ENCODE measurements around the gene AGPAT4.
"Not testable (repeated sequence)": the region's sequence is repeated elsewhere in the genome, so short reads cannot be mapped to it uniquely, and the experiment has no call there.

AGPAT4 gene

DNA sequence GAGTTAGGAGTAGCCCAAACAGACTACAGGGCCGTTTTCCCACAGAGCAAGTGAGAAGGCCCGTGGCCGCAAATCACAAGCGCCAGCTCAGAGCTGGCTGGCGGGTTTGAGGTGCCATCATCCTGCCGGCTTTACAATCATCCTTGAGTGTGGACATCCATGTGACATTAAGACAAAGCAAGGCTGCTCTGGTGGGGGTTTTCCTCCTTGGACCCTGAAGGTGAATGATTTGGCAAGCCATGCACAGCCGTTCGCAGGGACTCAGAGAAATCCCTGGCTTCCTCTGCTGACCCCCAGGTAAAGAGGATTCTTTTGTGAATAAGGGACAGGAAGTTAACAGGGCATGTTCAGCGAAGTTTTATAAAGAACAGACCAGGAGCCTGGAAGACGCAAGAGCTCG is 137.2 kb downstream of the AGPAT4 start:
- no peak for DNase-seq

DNA sequence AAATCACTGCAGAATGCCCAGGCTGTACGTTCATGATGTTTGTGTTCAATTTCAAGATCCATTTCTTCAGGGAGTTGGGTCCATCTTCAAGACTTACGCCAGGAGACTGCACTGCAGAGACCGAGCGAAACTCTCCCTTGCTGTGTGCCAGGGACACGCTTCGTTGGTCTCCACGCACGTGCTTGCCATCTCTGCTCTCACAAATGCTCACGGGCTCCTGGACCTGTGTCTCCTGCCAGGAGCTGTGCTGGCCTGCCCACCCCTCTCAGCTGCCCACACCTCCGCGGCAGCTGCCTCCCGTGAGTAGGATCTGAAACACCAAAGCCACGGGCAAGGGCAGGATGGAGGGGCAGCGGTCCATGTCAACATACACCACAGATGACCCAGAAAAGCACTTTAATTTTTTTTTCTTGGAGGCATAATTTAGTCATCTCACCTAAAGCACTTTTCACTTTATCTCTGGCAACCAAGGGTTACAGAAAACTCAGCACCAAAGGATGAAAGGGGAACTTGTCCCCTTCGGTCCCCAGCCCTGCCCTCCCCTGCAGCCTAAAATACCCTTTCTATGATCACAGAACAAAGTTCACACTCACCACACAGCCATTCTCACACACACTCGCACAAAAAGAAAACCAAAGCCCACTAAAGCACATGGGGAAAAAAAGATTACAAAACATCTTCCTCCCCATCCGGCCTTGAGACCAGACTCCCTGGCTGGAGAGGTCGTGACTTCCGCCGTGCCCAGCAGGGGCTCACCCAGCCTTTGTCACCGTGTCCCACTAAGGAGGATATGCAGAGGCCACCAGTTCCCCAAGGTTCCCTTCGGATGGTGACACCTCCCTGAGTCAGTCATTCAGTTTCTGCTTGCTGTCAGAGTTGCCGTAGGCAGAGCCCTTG is 137.9 kb downstream of the AGPAT4 start:
- DNase-seq, result peak in 1 of 2 donors; percentile 34

- DNase-seq, result no peak
Measured at GRCh38 chr6:161134550-161135298, 139.1 kb downstream of the AGPAT4 start.

- DNase-seq, result no peak
Measured at GRCh38 chr6:161133963-161134362, 139.9 kb downstream of the AGPAT4 start.

GRCh38 chr6:161132384-161132783 is 141.5 kb downstream of the AGPAT4 start:
- no peak for DNase-seq

DNA sequence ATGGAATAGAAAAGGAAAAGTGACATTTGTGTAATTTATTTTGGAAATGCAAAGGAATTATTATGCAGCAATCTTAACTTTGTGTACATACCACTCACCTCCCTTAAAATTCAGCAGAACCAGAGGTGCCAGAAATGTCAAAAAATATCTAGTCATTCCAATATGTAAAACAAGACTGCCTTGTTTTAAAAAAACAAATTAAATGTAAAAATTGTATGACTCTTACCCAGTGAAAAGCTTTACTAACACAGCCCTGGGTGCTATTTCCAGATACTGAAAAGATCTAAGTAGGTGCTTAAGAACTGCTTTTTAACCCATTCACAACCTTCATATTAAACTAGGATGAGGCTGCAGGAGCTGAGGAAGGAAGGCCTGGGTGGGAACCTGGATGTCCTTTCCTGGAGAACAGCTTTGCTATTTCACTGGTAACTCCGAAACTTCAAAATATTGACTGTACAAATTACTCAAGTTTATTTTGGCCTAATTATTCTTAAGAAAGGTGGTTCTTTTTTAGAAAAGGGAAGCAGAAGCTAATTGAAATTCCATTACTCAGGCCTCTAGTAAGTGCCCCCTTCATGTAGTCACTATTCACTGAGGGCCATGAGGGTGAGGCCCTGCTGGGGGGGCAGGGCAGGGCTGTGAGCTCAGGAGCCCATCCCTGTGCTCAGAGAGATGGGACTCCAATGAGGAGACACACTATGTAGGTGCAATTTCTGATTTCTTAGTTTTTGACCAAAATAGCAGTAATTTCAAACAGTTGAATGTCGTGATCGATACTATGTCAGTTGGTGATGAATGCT is 142.7 kb downstream of the AGPAT4 start:
- no peak for DNase-seq

- DNase-seq, result no peak
Measured at GRCh38 chr6:161130541-161130940, 143.3 kb downstream of the AGPAT4 start.

DNA sequence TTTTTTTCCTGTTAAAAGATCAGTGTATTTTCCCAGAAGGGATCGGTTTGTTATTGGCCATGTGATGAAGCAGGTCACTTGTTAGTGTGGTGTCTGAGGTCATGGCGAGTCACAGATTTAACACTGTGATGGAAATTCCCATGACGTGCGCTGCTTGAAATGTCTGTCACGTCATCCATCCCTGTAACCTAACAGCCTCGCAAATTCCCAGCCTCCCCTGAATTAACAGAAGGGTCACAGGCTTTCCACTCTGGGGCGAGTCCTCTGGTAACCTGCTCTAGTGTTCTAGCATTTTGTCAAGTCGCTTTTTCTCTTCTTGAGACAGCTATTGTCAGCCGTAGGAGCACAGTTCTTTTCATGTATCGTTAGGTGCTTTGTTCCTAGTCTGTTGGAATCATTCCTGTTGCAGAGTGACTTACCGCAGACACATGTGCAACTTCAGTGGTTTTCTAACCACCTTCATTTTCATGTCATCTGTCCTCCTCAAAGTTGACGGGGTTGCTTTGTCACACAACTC is 145.1 kb downstream of the AGPAT4 start:
- no peak for DNase-seq

DNA sequence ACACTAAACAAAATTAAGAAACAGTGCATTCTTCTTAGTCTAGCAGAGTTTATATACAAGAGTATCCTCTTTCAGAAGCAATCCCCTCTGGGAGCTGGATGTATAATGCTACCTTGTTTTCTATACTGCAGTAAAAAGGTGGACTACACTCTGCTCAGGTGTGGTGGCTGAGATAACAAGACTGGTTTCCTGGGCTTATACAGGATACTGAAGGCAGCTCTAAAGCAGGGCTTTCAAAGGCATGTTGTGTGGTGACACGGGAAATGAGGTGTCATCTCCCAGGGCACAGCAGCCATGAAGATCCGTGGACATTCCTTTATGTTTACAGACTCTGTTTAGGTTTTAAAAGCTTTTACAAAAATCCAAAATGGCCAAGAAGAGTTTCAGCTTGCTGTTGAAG is 145.6 kb downstream of the AGPAT4 start:
- no peak for DNase-seq

DNA sequence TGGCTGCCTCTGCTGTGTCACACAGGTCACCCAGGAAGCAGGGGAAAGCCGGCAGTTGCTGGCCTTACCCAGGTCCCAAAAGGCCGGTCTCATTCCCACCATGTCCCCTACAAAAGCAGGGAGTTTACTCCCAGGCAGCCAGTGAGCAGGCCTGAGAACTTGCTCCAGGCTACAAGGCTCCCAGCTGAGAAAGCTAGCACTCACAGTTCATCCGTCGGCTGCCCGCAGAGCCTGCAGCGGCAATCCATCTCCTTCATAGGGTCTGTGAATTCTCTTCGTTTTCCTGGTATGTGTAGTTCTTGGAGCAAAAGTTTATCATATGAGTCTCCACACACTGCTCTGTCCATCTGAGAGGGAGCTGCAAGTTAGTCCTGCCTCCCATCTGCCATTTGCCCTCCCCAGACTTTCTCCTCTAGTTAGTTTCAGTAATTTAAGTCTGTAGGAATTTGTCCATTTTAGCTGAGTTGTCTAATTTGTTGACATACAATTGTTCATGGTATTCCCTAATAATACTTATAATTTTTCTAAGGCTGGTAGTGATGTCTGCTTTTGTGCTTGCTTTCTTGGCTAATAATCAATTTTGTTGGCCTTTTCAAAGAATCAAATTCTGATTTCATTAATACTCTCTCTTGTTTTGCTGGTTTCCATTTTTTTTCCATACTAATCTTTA is 146.7 kb downstream of the AGPAT4 start:
- DNase-seq, result no peak

- DNase-seq, result no peak
Measured at GRCh38 chr6:161125591-161125990, 148.3 kb downstream of the AGPAT4 start.

- DNase-seq, result not testable (repeated sequence)
Measured at GRCh38 chr6:161123319-161123718, 150.5 kb downstream of the AGPAT4 start.

DNA sequence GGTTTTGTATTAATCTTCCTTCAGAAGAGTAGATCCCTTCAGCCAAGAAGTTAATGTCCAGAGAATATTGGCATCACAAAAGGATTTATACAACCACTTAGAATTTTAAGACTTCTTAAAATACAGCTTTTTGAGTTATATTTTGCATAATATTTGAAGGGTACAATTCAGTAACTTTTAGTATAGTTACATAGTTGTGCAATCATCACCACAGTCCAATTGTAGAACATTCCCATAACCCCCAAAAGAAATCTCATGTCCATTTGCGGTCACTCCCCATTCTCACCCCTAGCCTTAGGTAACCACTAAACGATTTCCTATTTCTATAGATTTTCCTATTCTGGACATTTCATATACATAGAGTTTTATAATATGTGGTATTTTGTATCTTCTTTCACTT is 155.9 kb downstream of the AGPAT4 start:
- no peak for DNase-seq

- peak in 1 of 2 donors; percentile 56 for DNase-seq
Measured at GRCh38 chr6:161117308-161117707, 156.6 kb downstream of the AGPAT4 start.

DNA sequence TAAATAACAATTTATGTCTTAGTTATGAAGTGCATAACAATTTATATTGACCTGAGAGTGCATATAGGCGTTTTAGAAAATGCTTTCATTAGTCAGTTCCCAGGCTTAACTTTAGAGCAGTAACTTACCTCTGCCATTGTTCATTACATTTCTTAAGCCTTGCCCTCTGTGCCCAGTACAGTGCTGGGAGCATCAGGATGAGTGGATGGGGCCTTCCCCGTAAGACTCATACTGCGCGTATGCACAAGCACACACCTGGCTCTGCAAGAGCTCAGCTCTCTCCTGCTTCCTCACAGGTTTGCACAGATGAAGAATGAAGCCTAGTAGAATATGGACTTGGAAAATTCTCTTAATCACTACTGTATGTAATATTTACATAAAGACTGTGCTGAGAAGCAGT is 157.3 kb downstream of the AGPAT4 start:
- no peak for DNase-seq

DNA sequence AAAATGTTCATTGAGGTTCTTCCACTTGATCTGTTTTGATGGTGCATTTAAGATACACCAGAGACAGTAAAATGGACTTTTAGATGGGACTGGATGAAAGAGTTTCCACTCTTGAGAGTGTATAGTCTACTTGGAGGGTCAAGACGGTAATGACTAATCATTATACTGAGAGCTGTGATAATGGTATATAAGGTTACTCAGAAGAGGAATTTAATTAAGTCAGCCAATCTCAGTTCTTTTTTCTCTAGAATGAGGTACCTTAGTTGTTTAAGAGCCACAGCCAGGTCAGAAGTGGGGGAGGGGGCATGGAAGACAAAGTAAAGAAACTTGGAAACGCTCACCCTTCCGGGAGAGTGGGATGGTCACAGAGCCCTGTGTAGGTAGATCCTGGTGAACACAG is 158.4 kb downstream of the AGPAT4 start:
- DNase-seq, result no peak

DNA sequence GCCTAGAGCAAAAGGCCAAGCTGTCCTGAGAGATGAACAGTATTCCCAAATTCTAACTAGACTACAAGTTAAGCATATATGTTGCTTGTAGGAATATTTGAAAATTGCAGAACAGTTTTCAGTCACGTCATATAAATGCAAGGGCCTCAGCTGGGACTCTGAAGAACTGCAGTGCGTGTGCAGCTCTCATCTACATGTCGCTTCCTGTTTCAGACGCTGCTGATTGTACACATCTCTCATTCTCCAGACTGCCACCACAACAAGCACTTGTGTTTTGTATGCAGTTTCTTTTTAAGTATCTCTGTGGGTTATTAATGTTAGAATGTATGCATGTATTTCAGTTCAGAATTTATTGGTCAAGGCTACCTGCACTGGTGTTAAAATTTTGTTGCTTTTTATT is 162.6 kb downstream of the AGPAT4 start:
- DNase-seq, result peak; percentile 17 to 23

- no peak for DNase-seq
Measured at GRCh38 chr6:161110028-161110779, 163.7 kb downstream of the AGPAT4 start.

GRCh38 chr6:161109366-161109765 is 164.5 kb downstream of the AGPAT4 start:
- no peak for DNase-seq

DNA sequence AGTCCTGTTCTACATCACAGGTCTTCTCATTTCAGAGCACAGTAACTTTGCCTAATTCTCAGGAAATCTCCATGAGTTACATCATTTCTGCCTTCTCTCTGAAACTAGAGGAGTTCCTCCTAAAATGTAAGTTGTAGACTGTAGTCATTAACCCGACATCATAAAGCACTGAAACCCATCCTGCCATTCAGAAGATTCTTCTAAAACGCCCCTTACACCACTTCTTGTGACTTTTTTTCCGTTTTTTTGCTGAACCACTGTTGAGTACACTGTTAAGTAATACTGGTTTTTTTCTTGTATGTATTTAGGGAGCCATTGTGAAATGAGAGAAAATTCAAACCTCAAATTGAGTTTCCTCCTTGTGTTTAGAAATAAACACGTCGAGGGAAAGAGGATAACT is 164.9 kb downstream of the AGPAT4 start:
- no peak for DNase-seq

All from CD4-positive, alpha-beta T cell treated with Interleukin-1 beta for 1 hour (primary cell).